Keratinocyte (primary cell): ENCODE data around the gene FRAS1.

ENCODE experiments used
- EZH2 ChIP-seq: IDR thresholded peaks from one replicate; pipeline ENCODE4 v1.6.1; 2012; ENCODE audit warnings: inconsistent platforms, mild to moderate bottlenecking, low read length, moderate library complexity
- TF ChIP-seq, protein P1 (sequence below), 3 experiments: IDR thresholded peaks in 1 of 3; conservative IDR thresholded peaks in 1 of 3; optimal IDR thresholded peaks in 1 of 3; 2 replicates in 2 of 3; 3 replicates in 1 of 3; pipeline versions ENCODE3 to v1.5.1; 2011; ENCODE audit warnings: low read length in 3 of 3, mild to moderate bottlenecking in 3 of 3, moderate library complexity in 2 of 3, control low read depth in 1 of 3, inconsistent platforms in 1 of 3; ENCODE audit not compliant: insufficient read depth in 2 of 3; ENCODE audit errors: extremely low read depth in 1 of 3

DNA sequence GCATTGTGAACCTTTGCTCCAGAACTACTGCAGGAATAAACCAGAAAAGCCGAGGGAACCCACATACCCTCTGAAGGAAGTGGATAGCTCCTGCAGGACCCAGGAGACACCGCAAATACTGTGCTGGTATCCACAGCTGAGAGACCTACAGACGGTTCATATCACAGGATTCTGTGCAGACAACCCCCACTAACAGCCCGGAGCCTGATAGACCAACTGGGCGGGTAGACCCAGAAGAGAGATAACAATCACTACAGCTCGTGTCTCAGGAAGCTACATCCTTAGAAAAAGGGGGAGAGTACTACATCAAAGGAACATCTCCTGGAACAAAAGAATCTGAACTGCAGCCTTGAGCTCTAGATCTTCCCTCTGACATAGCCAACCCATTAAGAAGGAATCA lies 150.8 kb downstream of the FRAS1 start:
- TF ChIP-seq, protein P1, sequence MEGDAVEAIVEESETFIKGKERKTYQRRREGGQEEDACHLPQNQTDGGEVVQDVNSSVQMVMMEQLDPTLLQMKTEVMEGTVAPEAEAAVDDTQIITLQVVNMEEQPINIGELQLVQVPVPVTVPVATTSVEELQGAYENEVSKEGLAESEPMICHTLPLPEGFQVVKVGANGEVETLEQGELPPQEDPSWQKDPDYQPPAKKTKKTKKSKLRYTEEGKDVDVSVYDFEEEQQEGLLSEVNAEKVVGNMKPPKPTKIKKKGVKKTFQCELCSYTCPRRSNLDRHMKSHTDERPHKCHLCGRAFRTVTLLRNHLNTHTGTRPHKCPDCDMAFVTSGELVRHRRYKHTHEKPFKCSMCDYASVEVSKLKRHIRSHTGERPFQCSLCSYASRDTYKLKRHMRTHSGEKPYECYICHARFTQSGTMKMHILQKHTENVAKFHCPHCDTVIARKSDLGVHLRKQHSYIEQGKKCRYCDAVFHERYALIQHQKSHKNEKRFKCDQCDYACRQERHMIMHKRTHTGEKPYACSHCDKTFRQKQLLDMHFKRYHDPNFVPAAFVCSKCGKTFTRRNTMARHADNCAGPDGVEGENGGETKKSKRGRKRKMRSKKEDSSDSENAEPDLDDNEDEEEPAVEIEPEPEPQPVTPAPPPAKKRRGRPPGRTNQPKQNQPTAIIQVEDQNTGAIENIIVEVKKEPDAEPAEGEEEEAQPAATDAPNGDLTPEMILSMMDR (optimal IDR thresholded peaks at IDR 0.05 in 1 of 3, IDR thresholded peaks at IDR 0.05 in 1 of 3, conservative IDR thresholded peaks at IDR 0.05 in 1 of 3; ENCODE audit: extremely low read depth in 1 of 3, insufficient read depth in 2 of 3, low read length in 3 of 3): no peak
- TF ChIP-seq EZH2: no peak
